ENCODE measurements around the gene IFITM1. TPM values are rescaled to one million over a fixed set of nuclear protein-coding genes. Genes with fewer than 3 reads are reported as not detected.

Gene IFITM1
- total RNA-seq, 1 experiment from 2014 or later = 544 TPM

- TF ChIP-seq ZNF317 (CRISPR knock-in tag; IDR thresholded peaks at IDR 0.05; ENCODE audit: borderline replicate concordance, low read depth) = no peak
- no peak for TF ChIP-seq E2F5 (CRISPR knock-in tag; IDR thresholded peaks at IDR 0.05)
- TF ChIP-seq NFE2L1 (CRISPR knock-in tag; IDR thresholded peaks at IDR 0.05) = no peak
- no peak for TF ChIP-seq MLX (CRISPR knock-in tag; IDR thresholded peaks at IDR 0.05)
Observed at GRCh38 chr11:279040-279965, 34.5 kb upstream of the IFITM1 start (continued).

GRCh38 chr11:279966-280705 is 33.7 kb upstream of the IFITM1 start:
- ATAC-seq (peak; percentile 26), DNase-seq (ENCODE audit: low spot score) (peak; percentile 46)
- TF ChIP-seq ARID4B (CRISPR knock-in tag; IDR thresholded peaks at IDR 0.05; ENCODE audit: borderline replicate concordance) (no peak), ZNF423 (CRISPR knock-in tag; IDR thresholded peaks at IDR 0.05) (no peak), TCF7 (CRISPR knock-in tag; IDR thresholded peaks at IDR 0.05; ENCODE audit: low read depth) (0 out of 2 replicates have a peak, but pooled peaks have one; percentile 49)
- Mint-ChIP-seq H3K4me1 (peaks cover 35% of the 10 kb centered on the region), H3K27ac (no peak overlapping the region), H3K27me3 (ENCODE audit: low read depth) (peaks cover 50% of the 10 kb centered on the region), H3K9me3 (peaks cover 9% of the 10 kb centered on the region), H3K4me3 (peak overlapping the region; percentile 40; the same call in 1 of the 2 replicates), H3K36me3 (no peaks in the 10 kb centered on the region)
- POLR2A ChIA-PET = interaction anchor here (0.6 to 1.2 kb wide), 2 partner anchors 36 to 168 kb away, joined by 3 read pairs; no protein-coding TSS in a partner anchor
- CTCF ChIA-PET = interaction anchor here (1.0 to 5.8 kb wide), 6 partner anchors 10 to 83 kb away, joined by 3 to 53 read pairs (median 4); no protein-coding TSS in a partner anchor

- H3K9me3 Mint-ChIP-seq = peaks cover 8% of the 10 kb centered on the region
- peaks cover 36% of the 10 kb centered on the region for H3K4me1 Mint-ChIP-seq
- H3K4me3 Mint-ChIP-seq = peak overlapping the region; percentile 24
- H3K27me3 Mint-ChIP-seq (ENCODE audit: low read depth) = peaks cover 50% of the 10 kb centered on the region
- TF ChIP-seq FOXP4 (CRISPR knock-in tag; IDR thresholded peaks at IDR 0.05) (no peak), STAT6 (CRISPR knock-in tag; conservative IDR thresholded peaks at IDR 0.05; ENCODE audit: low read depth) (no peak), ZNF263 (CRISPR knock-in tag; IDR thresholded peaks at IDR 0.05; ENCODE audit: low read depth) (no peak), ZNF232 (CRISPR knock-in tag; IDR thresholded peaks at IDR 0.05) (no peak), USF2 (CRISPR knock-in tag; IDR thresholded peaks at IDR 0.05) (no peak), GRHL2 (CRISPR knock-in tag; IDR thresholded peaks at IDR 0.05; ENCODE audit: insufficient replicate concordance, severe bottlenecking) (no peak), ZNF416 (CRISPR knock-in tag; IDR thresholded peaks at IDR 0.05) (no peak)
- ChIA-PET POLR2A (interaction anchor here (0.6 to 1.2 kb wide), 3 partner anchors 18 to 167 kb away, joined by 3 to 4 read pairs (median 3); partner anchors contain the start of gene IFITM5), CTCF (interaction anchor here (0.8 to 5.8 kb wide), 4 partner anchors 10 to 126 kb away, joined by 3 to 53 read pairs (median 4); no protein-coding TSS in a partner anchor)
- DNase-seq (ENCODE audit: low spot score) (no peak), ATAC-seq (no peak)
- H3K27ac Mint-ChIP-seq = no peak overlapping the region
- no peaks in the 10 kb centered on the region for H3K36me3 Mint-ChIP-seq
Observed at GRCh38 chr11:280706-281485, 32.9 kb upstream of the IFITM1 start.
